Vagina (tissue), 2 donors: ENCODE data around the gene SLC43A1.

ENCODE experiments used
- CTCF ChIP-seq, 3 experiments: fragments of 450-650 bp in 2 of 3; fragments of 200-600 bp in 1 of 3; sonication (generic) in 1 of 3; IDR thresholded peaks; one replicate each; pipeline ENCODE4 v1.5.1; 2017 to 2019; ENCODE audit warnings: antibody characterized with exemption in 3 of 3, mild to moderate bottlenecking in 2 of 3, moderate library complexity in 2 of 3
- POLR2A ChIP-seq, 2 donors: fragments of 450-650 bp; IDR thresholded peaks; one replicate each; pipeline ENCODE4 v1.6.1; 2017; ENCODE audit warnings: antibody characterized with exemption in 2 of 2, mild to moderate bottlenecking in 2 of 2, moderate library complexity in 2 of 2
- POLR2AphosphoS5 ChIP-seq, 2 donors: sonication (generic); formaldehyde crosslinking; IDR thresholded peaks; one replicate each; pipeline ENCODE4 v1.9.0; 2017; ENCODE audit warnings: antibody characterized with exemption in 2 of 2, mild to moderate bottlenecking in 2 of 2, low read depth in 1 of 2; ENCODE audit not compliant: insufficient read depth in 1 of 2

GRCh38 chr11:57508341-57509170, 6.9 kb downstream of the SLC43A1 start:
- no peak for TF ChIP-seq CTCF (IDR thresholded peaks at IDR 0.05)
- no peak for TF ChIP-seq POLR2A (IDR thresholded peaks at IDR 0.05)
- TF ChIP-seq POLR2AphosphoS5 (IDR thresholded peaks at IDR 0.05; ENCODE audit: insufficient read depth in 1 of 2, low read depth in 1 of 2), result no peak
